HCT116 (cell line): ENCODE measurements around the gene KCNJ1.

Experiments
- CTCF ChIP-seq, 3 experiments: fragments of 200-600 bp in 1 of 3; sonication (generic) in 1 of 3; IDR thresholded peaks in 2 of 3; conservative IDR thresholded peaks in 1 of 3; 2 replicates each; pipeline ENCODE4 v1.5.1; 2012 to 2017; ENCODE audit warnings: low read depth in 2 of 3, low read length in 2 of 3, antibody characterized with exemption in 1 of 3, borderline replicate concordance in 1 of 3, control low read depth in 1 of 3, mild to moderate bottlenecking in 1 of 3, mixed read lengths in 1 of 3, mixed run types in 1 of 3, moderate library complexity in 1 of 3; ENCODE audit not compliant: insufficient read depth in 1 of 3
- EZH2 ChIP-seq: fragments of 200-600 bp; sonication (generic); IDR thresholded peaks from 2 replicates; pipeline ENCODE4 v1.6.1; 2017; ENCODE audit warnings: antibody characterized with exemption, mixed run types
- MAX ChIP-seq: IDR thresholded peaks from 2 replicates; pipeline ENCODE4 v1.6.1; 2012
- RAD21 ChIP-seq: IDR thresholded peaks from 2 replicates; pipeline ENCODE4 v1.6.1; 2012; ENCODE audit warnings: low read depth, mild to moderate bottlenecking

- TF ChIP-seq MAX = no peak
- no peak for TF ChIP-seq CTCF (IDR thresholded peaks at IDR 0.05 in 2 of 3, conservative IDR thresholded peaks at IDR 0.05 in 1 of 3; ENCODE audit: borderline replicate concordance in 1 of 3, insufficient read depth in 1 of 3, low read depth in 2 of 3, low read length in 2 of 3)
- TF ChIP-seq EZH2 = no peak
- TF ChIP-seq RAD21 = no peak
Measured at GRCh38 chr11:128825050-128825784, 41.9 kb downstream of the KCNJ1 start.
